B cell (primary cell): ENCODE results near the gene ACVR1. TPM values are rescaled to one million over a fixed set of nuclear protein-coding genes. Genes with fewer than 3 reads are reported as not detected.

Experiments used
- ATAC-seq: fragments of 200-7000 bp; cut with Tn5 transposase; one replicate; pipeline ENCODE4 v1.10.0; 2021; ENCODE audit warnings: low read depth, mild to moderate bottlenecking, moderate number of reproducible peaks, moderate library complexity
- CTCF ChIA-PET: fragments of 350-600 bp; sonication (Branson Sonifier 250); formaldehyde crosslinking; loops from one replicate; lab custom pipeline; 2021; ENCODE audit warnings: antibody characterized with exemption, inconsistent platforms; lab: Charles Lee
- POLR2A ChIA-PET: fragments of 350-600 bp; sonication (Branson Sonifier 250); formaldehyde crosslinking; loops from one replicate; lab custom pipeline; 2021; ENCODE audit warnings: antibody characterized with exemption; lab: Charles Lee
- DNase-seq: peaks from one replicate; pipeline ENCODE4 v3.0.0; 2013
- H2AFZ ChIP-seq: 2 replicates; pipeline ENCODE4 v1.6.1; 2012; ENCODE audit warnings: mild to moderate bottlenecking, low read depth, low read length; ENCODE audit not compliant: insufficient read depth, poor library complexity, severe bottlenecking
- H3K27ac ChIP-seq, 2 donors: 1 replicate in 1 of 2; 2 replicates in 1 of 2; pipeline ENCODE4 v1.5.1; 2012 to 2013; ENCODE audit warnings: low read length in 2 of 2, mild to moderate bottlenecking in 2 of 2, moderate library complexity in 1 of 2
- H3K27me3 ChIP-seq, 4 experiments: fragments of 200-600 bp in 1 of 4; sonication (generic) in 1 of 4; replicated peaks in 1 of 4; 1 replicate in 2 of 4; 2 replicates in 2 of 4; pipeline versions ENCODE4 v1.6.1 to v1.7.0; 2013 to 2016; ENCODE audit warnings: low read length in 3 of 4, mild to moderate bottlenecking in 2 of 4, mixed read lengths in 1 of 4, moderate library complexity in 1 of 4; ENCODE audit not compliant: insufficient read depth in 4 of 4, control insufficient read depth in 3 of 4; ENCODE audit errors: control extremely low read depth in 1 of 4
- H3K36me3 ChIP-seq, 2 experiments: replicated peaks in 1 of 2; 1 replicate in 1 of 2; 2 replicates in 1 of 2; pipeline versions ENCODE4 v1.6.1 to v1.7.1; 2013; ENCODE audit warnings: low read length in 1 of 2; ENCODE audit not compliant: insufficient read depth in 2 of 2, control insufficient read depth in 1 of 2; ENCODE audit errors: control extremely low read depth in 1 of 2, extremely low read depth in 1 of 2
- H3K4me1 ChIP-seq, 2 donors: fragments of 200-600 bp in 1 of 2; sonication (generic) in 1 of 2; 1 replicate in 1 of 2; 2 replicates in 1 of 2; pipeline versions ENCODE4 v1.5.1 to v1.6.1; 2013 to 2017; ENCODE audit warnings: low read length in 2 of 2; ENCODE audit not compliant: control insufficient read depth in 2 of 2, insufficient read depth in 2 of 2
- H3K4me2 ChIP-seq: replicated peaks from 2 replicates; pipeline ENCODE3; 2012; ENCODE audit warnings: mild to moderate bottlenecking, low read depth, low read length; ENCODE audit not compliant: poor library complexity, severe bottlenecking
- H3K4me3 ChIP-seq, 5 experiments: fragments of 200-600 bp in 1 of 5; sonication (generic) in 1 of 5; 1 replicate in 3 of 5; 2 replicates in 2 of 5; pipeline versions ENCODE4 v1.5.1 to v1.7.0; 2011 to 2016; ENCODE audit warnings: low read length in 4 of 5, mild to moderate bottlenecking in 4 of 5, low read depth in 2 of 5, control low read depth in 1 of 5, moderate library complexity in 1 of 5; ENCODE audit not compliant: insufficient read depth in 1 of 5; ENCODE audit errors: control extremely low read depth in 1 of 5, extremely low read depth in 1 of 5
- H3K79me2 ChIP-seq: fragments of 200-600 bp; sonication (generic); one replicate; pipeline ENCODE4 v1.6.0; 2016; ENCODE audit warnings: low read length; ENCODE audit not compliant: control insufficient read depth, insufficient read depth
- H3K9ac ChIP-seq: fragments of 200-600 bp; sonication (generic); 2 replicates; pipeline ENCODE4 v1.6.1; 2017; ENCODE audit warnings: mild to moderate bottlenecking, low read length, moderate library complexity
- H3K9me3 ChIP-seq, 3 donors: one replicate each; pipeline versions ENCODE4 v1.6.1 to v1.7.1; 2013; ENCODE audit warnings: low read length in 2 of 3; ENCODE audit not compliant: control insufficient read depth in 2 of 3, insufficient read depth in 1 of 3; ENCODE audit errors: control extremely low read depth in 1 of 3
- H4K20me1 ChIP-seq: 2 replicates; pipeline ENCODE4 v1.6.0; 2012; ENCODE audit warnings: mild to moderate bottlenecking, low read length; ENCODE audit not compliant: insufficient read depth, control insufficient read depth, poor library complexity, severe bottlenecking
- H3K27ac Mint-ChIP-seq: one replicate; pipeline ENCODE4 v1.8.0; 2021; ENCODE audit warnings: mixed read lengths
- H3K27me3 Mint-ChIP-seq: one replicate; pipeline ENCODE4 v1.8.0; 2021; ENCODE audit warnings: mixed read lengths
- H3K4me1 Mint-ChIP-seq: one replicate; pipeline ENCODE4 v1.8.0; 2021; ENCODE audit warnings: mixed read lengths
- H3K4me3 Mint-ChIP-seq: one replicate; pipeline ENCODE4 v1.8.0; 2021; ENCODE audit warnings: mixed read lengths
- H3K9me3 Mint-ChIP-seq: one replicate; pipeline ENCODE4 v1.8.0; 2022; ENCODE audit warnings: mixed read lengths; ENCODE audit not compliant: insufficient read depth
- CTCF ChIP-seq: fragments of 200-600 bp; IDR thresholded peaks from one replicate; pipeline ENCODE4 v1.8.0; 2022; ENCODE audit warnings: antibody characterized with exemption, mild to moderate bottlenecking
- EZH2 ChIP-seq: IDR thresholded peaks from 2 replicates; pipeline ENCODE4 v1.6.1; 2012; ENCODE audit warnings: borderline replicate concordance, low read depth, mild to moderate bottlenecking, moderate library complexity, low read length; ENCODE audit not compliant: insufficient read depth, poor library complexity, severe bottlenecking
- WGBS: methylation state at CpG from one replicate; pipeline ENCODE4 v1.1.5; 2013; ENCODE audit warnings: missing lambda C conversion rate; ENCODE audit not compliant: insufficient coverage; 5-methylcytosine and 5-hydroxymethylcytosine counted together
- intact Hi-C: fragments of 100-400 bp; cut with micrococcal nuclease; formaldehyde crosslinking; loops from one replicate; pipeline ENCODE4 v1.10.0; 2022
- polyA plus RNA-seq: library from polyadenylated mRNA; depleted of rRNA; stranded (reverse); fragments of >200 nt; gene quantifications from 2 replicates; pipeline ENCODE4 v1.2.3, GENCODE V29; 2012
- total RNA-seq, 2 donors: library from RNA; stranded (reverse); fragments of 120-200 nt in 1 of 2; gene quantifications; 1 replicate in 1 of 2; 2 replicates in 1 of 2; pipeline versions ENCODE4 v1.2.3 to v1.2.4, GENCODE V29; 2013 to 2022

Gene ACVR1
- total and polyA plus RNA-seq, 2 donors (not counting 1 experiment from before 2014, with no cell fraction given): 3.7 to 11.7 TPM

GRCh38 chr2:157835006-157835405 is 41.1 kb downstream of the ACVR1 start:
- Histone ChIP-seq H3K4me2 (no peak overlapping the region), H3K4me1 (no peaks in the 10 kb centered on the region), H3K79me2 (no peaks in the 10 kb centered on the region), H4K20me1 (no peaks in the 10 kb centered on the region), H3K9ac (no peak overlapping the region), H2AFZ (no peak overlapping the region), H3K9me3 (no peaks in the 10 kb centered on the region), H3K27me3 (no peaks in the 10 kb centered on the region), H3K27ac (no peak overlapping the region), H3K36me3 (no peaks in the 10 kb centered on the region), H3K4me3 (no peak overlapping the region)
- Mint-ChIP-seq H3K4me1 (peaks cover 7% of the 10 kb centered on the region), H3K27me3 (no peaks in the 10 kb centered on the region), H3K9me3 (no peaks in the 10 kb centered on the region), H3K27ac (no peak overlapping the region), H3K4me3 (no peak overlapping the region)
- no peak for DNase-seq
- POLR2A ChIA-PET: no interaction called here
- WGBS: 77% methylated on average over 4 of the region's 4 CpGs
- no peak for ATAC-seq
- TF ChIP-seq EZH2 (no peak), CTCF (no peak)
- CTCF ChIA-PET: interaction anchor here (1.3 kb wide), 1 partner anchor 414 kb away, joined by 3 read pairs; no protein-coding TSS in a partner anchor
- intact Hi-C loops: loop anchor here (5.0 kb wide), 1 partner anchor 157 kb away; no protein-coding TSS in a partner anchor

- Mint-ChIP-seq H3K4me3 (no peak overlapping the region), H3K27ac (no peak overlapping the region), H3K9me3 (no peaks in the 10 kb centered on the region), H3K4me1 (peaks cover 3% of the 10 kb centered on the region), H3K27me3 (no peaks in the 10 kb centered on the region)
- DNase-seq: no peak
- Histone ChIP-seq H4K20me1 (no peaks in the 10 kb centered on the region), H2AFZ (no peak overlapping the region), H3K9me3 (no peaks in the 10 kb centered on the region), H3K4me2 (no peak overlapping the region), H3K27me3 (no peaks in the 10 kb centered on the region), H3K4me1 (no peaks in the 10 kb centered on the region), H3K27ac (no peak overlapping the region), H3K36me3 (no peaks in the 10 kb centered on the region), H3K4me3 (no peak overlapping the region), H3K79me2 (no peaks in the 10 kb centered on the region), H3K9ac (no peak overlapping the region)
- ChIA-PET CTCF (interaction anchor here (0.6 kb wide), 1 partner anchor 20 kb away, joined by 3 read pairs; no protein-coding TSS in a partner anchor), POLR2A (no interaction called here)
- intact Hi-C loops: no loop called here
- no peak for TF ChIP-seq CTCF
- TF ChIP-seq EZH2: no peak
- no peak for ATAC-seq
- WGBS: no CpG with 5 or more reads among the region's 1 CpG
Observed at GRCh38 chr2:157833721-157834120, 42.4 kb downstream of the ACVR1 start.
